ENCODE measurements around the gene ARL3. TPM values are rescaled to one million over a fixed set of nuclear protein-coding genes. Genes with fewer than 3 reads are reported as not detected.
A peak's percentile ranks its signal among the peaks of the same experiment; 100 is the strongest.

ARL3 gene
- total RNA-seq, 1 experiment from 2014 or later = 20.7 TPM

GRCh38 chr10:102641880-102642735 lies 72.1 kb downstream of the ARL3 start:
- H3K27ac ChIP-seq (ENCODE audit: low read length) = peak overlapping the region; percentile 94
- ATAC-seq (peak; percentile 79), DNase-seq (ENCODE audit: low read depth, low spot score) (peak; percentile 87)
- peaks cover 9% of the 10 kb centered on the region; the same call in 1 of the 2 replicates for H3K36me3 ChIP-seq (ENCODE audit: control insufficient read depth, insufficient read depth, low read length)
- ChIA-PET POLR2A (no interaction called here), CTCF (no interaction called here)
- BruUV-seq (replicated peaks) = no TSS peak
- TF ChIP-seq TCF7L2 (IDR thresholded peaks at IDR 0.05; ENCODE audit: low read depth, low read length) (peak; percentile 99), SIN3A (IDR thresholded peaks at IDR 0.05; ENCODE audit: borderline replicate concordance, insufficient read depth, low read depth, low read length) (peak; percentile 69), POLR2AphosphoS5 (IDR thresholded peaks at IDR 0.05; ENCODE audit: low read depth, low read length) (peak; percentile 76; the same call in 1 of the 2 replicates), REST (IDR thresholded peaks at IDR 0.05; ENCODE audit: insufficient read depth in 1 of 2, low read depth in 2 of 2, low read length in 1 of 2) (no peak)
- peaks cover 21% of the 10 kb centered on the region for H3K4me1 ChIP-seq (ENCODE audit: control insufficient read depth, insufficient read depth, low read length)
- intact Hi-C loops (cut with micrococcal nuclease; ENCODE audit: unreplicated experiment) (loop anchor here (5.0 kb wide), 1 partner anchor 140 kb away; the partner anchor contains the start of genes ACTR1A and SUFU), in situ Hi-C loops (cut with HindIII; ENCODE audit: low pct_unique_long_range_greater_than_20kb, low sequenced_read_pairs) (no loop called here)
- peak overlapping the region; percentile 69 to 86 for H3K4me3 ChIP-seq (ENCODE audit: low read depth in 2 of 2, low read length in 2 of 2)
- no peaks in the 10 kb centered on the region for H3K9me3 ChIP-seq (ENCODE audit: control insufficient read depth, insufficient read depth, low read depth, low read length)
- H3K27me3 ChIP-seq (ENCODE audit: control insufficient read depth, insufficient read depth, low read length) = no peaks in the 10 kb centered on the region

GRCh38 chr10:102641402-102641801 lies 72.8 kb downstream of the ARL3 start:
- TF ChIP-seq POLR2AphosphoS5 (IDR thresholded peaks at IDR 0.05; ENCODE audit: low read depth, low read length) (no peak), TCF7L2 (IDR thresholded peaks at IDR 0.05; ENCODE audit: low read depth, low read length) (no peak), REST (IDR thresholded peaks at IDR 0.05; ENCODE audit: insufficient read depth in 1 of 2, low read depth in 2 of 2, low read length in 1 of 2) (no peak), CTCF (IDR thresholded peaks at IDR 0.05) (no peak), SIN3A (IDR thresholded peaks at IDR 0.05; ENCODE audit: borderline replicate concordance, insufficient read depth, low read depth, low read length) (no peak)
- Histone ChIP-seq H3K4me3 (ENCODE audit: low read depth in 2 of 2, low read length in 2 of 2) (peak overlapping the region; percentile 69 to 86), H3K36me3 (ENCODE audit: control insufficient read depth, insufficient read depth, low read length) (peaks cover 9% of the 10 kb centered on the region; the same call in 1 of the 2 replicates), H3K27ac (ENCODE audit: low read length) (peak overlapping the region; percentile 91), H3K9me3 (ENCODE audit: control insufficient read depth, insufficient read depth, low read depth, low read length) (no peaks in the 10 kb centered on the region), H3K27me3 (ENCODE audit: control insufficient read depth, insufficient read depth, low read length) (no peaks in the 10 kb centered on the region), H3K4me1 (ENCODE audit: control insufficient read depth, insufficient read depth, low read length) (peaks cover 14% of the 10 kb centered on the region)
- ATAC-seq = no peak
- intact Hi-C loops (cut with micrococcal nuclease; ENCODE audit: unreplicated experiment) (loop anchor here (5.0 kb wide), 1 partner anchor 139 kb away; the partner anchor contains the start of genes ACTR1A and SUFU), in situ Hi-C loops (cut with HindIII; ENCODE audit: low pct_unique_long_range_greater_than_20kb, low sequenced_read_pairs) (no loop called here)
- POLR2A ChIA-PET = no interaction called here
- DNase-seq (ENCODE audit: low read depth, low spot score) = no peak
- BruUV-seq (replicated peaks) = TSS peak; percentile 95
- CTCF ChIA-PET = no interaction called here
